Astrocyte (in vitro differentiated cells and primary cell): ENCODE measurements around the gene NKX6-1.

ENCODE experiments used
- EZH2 ChIP-seq: IDR thresholded peaks from 2 replicates; pipeline ENCODE4 v1.6.1; 2012; ENCODE audit warnings: mild to moderate bottlenecking, low read length, inconsistent platforms; ENCODE audit not compliant: insufficient read depth
- TF ChIP-seq, protein P1 (sequence below): IDR thresholded peaks from 2 replicates; pipeline ENCODE4 v1.5.1; 2011; ENCODE audit warnings: low read depth, mild to moderate bottlenecking, inconsistent platforms, low read length, moderate library complexity; ENCODE audit not compliant: insufficient read depth

DNA sequence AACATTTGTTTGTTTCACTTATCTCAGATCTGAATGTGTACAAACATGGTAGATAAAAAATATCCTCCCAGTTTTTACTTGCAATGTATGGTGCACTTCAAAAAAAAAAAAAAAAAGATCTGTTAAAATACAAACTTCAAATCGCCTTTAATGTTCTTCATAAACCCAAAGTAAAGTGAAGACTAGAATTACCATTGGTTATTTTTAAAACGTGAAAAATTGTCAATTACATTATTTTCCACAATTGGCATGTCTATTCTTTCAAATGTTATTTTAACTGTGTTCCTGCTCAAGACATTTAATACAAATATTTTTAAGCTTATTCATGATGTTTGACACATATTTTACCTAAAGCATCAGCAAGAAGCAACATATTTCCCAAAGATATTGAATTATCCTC, 5.0 kb downstream of the NKX6-1 start:
- TF ChIP-seq EZH2, result no peak
- TF ChIP-seq, protein P1, sequence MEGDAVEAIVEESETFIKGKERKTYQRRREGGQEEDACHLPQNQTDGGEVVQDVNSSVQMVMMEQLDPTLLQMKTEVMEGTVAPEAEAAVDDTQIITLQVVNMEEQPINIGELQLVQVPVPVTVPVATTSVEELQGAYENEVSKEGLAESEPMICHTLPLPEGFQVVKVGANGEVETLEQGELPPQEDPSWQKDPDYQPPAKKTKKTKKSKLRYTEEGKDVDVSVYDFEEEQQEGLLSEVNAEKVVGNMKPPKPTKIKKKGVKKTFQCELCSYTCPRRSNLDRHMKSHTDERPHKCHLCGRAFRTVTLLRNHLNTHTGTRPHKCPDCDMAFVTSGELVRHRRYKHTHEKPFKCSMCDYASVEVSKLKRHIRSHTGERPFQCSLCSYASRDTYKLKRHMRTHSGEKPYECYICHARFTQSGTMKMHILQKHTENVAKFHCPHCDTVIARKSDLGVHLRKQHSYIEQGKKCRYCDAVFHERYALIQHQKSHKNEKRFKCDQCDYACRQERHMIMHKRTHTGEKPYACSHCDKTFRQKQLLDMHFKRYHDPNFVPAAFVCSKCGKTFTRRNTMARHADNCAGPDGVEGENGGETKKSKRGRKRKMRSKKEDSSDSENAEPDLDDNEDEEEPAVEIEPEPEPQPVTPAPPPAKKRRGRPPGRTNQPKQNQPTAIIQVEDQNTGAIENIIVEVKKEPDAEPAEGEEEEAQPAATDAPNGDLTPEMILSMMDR, result no peak
